GM12865 (cell line): ENCODE measurements around the gene FAM193B.

Experiments used
- DNase-seq: peaks from one replicate; pipeline ENCODE4 v3.0.0; 2010; ENCODE audit warnings: low read depth
- H3K4me3 ChIP-seq: 2 replicates; pipeline ENCODE4 v1.5.1; 2011; ENCODE audit warnings: mild to moderate bottlenecking, low read depth, low read length, control low read depth
- CTCF ChIP-seq: IDR thresholded peaks from 2 replicates; pipeline ENCODE4 v1.5.1; 2011; ENCODE audit warnings: low read length, control low read depth, low read depth, inconsistent platforms; ENCODE audit not compliant: insufficient read depth; ENCODE audit errors: missing control alignments

Gene FAM193B

GRCh38 chr5:177599731-177600507 is 45.6 kb upstream of the FAM193B start, which contains the start of gene B4GALT7:
Gene B4GALT7 (plus strand): TSS chr5:177600132. CDS start chr5:177600211, 79 bp downstream.
- peak within 1 kb of the TSS; percentile 79 for H3K4me3 ChIP-seq
- peak; percentile 92 for DNase-seq
- TF ChIP-seq CTCF = no peak

GRCh38 chr5:177598477-177598876 is 44.1 kb upstream of the FAM193B start:
- no peak for TF ChIP-seq CTCF
- no peak overlapping the region for H3K4me3 ChIP-seq
- no peak for DNase-seq

- no peak for DNase-seq
- H3K4me3 ChIP-seq = no peak overlapping the region
- no peak for TF ChIP-seq CTCF
These were observed 42.4 kb upstream of the FAM193B start for GRCh38 chr5:177596775-177597238.

GRCh38 chr5:177595991-177596774 is 41.8 kb upstream of the FAM193B start:
- no peak overlapping the region for H3K4me3 ChIP-seq
- no peak for TF ChIP-seq CTCF
- no peak for DNase-seq

GRCh38 chr5:177595026-177595585 is 40.7 kb upstream of the FAM193B start:
- no peak overlapping the region for H3K4me3 ChIP-seq
- no peak for TF ChIP-seq CTCF
- DNase-seq = no peak

GRCh38 chr5:177594071-177594470 is 39.7 kb upstream of the FAM193B start:
- TF ChIP-seq CTCF = no peak
- DNase-seq = no peak
- no peak overlapping the region for H3K4me3 ChIP-seq
